Measurements from ENCODE around the gene MOB1B.

Gene MOB1B

GRCh38 chr4:70931347-70931746 lies 29.2 kb downstream of the MOB1B start:
- Histone ChIP-seq H3K4me3 (ENCODE audit: insufficient read depth, low read length, poor library complexity, severe bottlenecking) (no peak overlapping the region), H4K20me1 (ENCODE audit: low read depth, low read length) (no peaks in the 10 kb centered on the region), H2AFZ (ENCODE audit: low read depth, low read length, severe bottlenecking) (no peak overlapping the region), H3K27me3 (ENCODE audit: low read length) (no peaks in the 10 kb centered on the region), H3K9me2 (replicated peaks; ENCODE audit: insufficient read depth, low read length) (no peaks in the 10 kb centered on the region), H3K9ac (ENCODE audit: low read length) (peak overlapping the region; percentile 48), H3K36me3 (ENCODE audit: low read length) (no peaks in the 10 kb centered on the region), H3K79me2 (ENCODE audit: insufficient read depth, low read length) (peaks cover 34% of the 10 kb centered on the region), H3K4me2 (ENCODE audit: low read depth, low read length, poor library complexity, severe bottlenecking) (peak overlapping the region; percentile 69), H3K9me3 (ENCODE audit: insufficient read depth, low read length) (no peaks in the 10 kb centered on the region), H3F3A (ENCODE audit: insufficient read depth) (peaks cover 13% of the 10 kb centered on the region; the same call in 1 of the 2 replicates), H3K27ac (ENCODE audit: low read depth, low read length) (peak overlapping the region; percentile 84)
- TF ChIP-seq, protein P1, sequence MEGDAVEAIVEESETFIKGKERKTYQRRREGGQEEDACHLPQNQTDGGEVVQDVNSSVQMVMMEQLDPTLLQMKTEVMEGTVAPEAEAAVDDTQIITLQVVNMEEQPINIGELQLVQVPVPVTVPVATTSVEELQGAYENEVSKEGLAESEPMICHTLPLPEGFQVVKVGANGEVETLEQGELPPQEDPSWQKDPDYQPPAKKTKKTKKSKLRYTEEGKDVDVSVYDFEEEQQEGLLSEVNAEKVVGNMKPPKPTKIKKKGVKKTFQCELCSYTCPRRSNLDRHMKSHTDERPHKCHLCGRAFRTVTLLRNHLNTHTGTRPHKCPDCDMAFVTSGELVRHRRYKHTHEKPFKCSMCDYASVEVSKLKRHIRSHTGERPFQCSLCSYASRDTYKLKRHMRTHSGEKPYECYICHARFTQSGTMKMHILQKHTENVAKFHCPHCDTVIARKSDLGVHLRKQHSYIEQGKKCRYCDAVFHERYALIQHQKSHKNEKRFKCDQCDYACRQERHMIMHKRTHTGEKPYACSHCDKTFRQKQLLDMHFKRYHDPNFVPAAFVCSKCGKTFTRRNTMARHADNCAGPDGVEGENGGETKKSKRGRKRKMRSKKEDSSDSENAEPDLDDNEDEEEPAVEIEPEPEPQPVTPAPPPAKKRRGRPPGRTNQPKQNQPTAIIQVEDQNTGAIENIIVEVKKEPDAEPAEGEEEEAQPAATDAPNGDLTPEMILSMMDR (IDR thresholded peaks at IDR 0.05; ENCODE audit: insufficient read depth, low read length, poor library complexity, severe bottlenecking) = no peak
- no peak for TF ChIP-seq EZH2phosphoT487 (conservative IDR thresholded peaks at IDR 0.05; ENCODE audit: low read length)

- H3K4me3 ChIP-seq (ENCODE audit: insufficient read depth, low read length, poor library complexity, severe bottlenecking) = no peak overlapping the region
- H4K20me1 ChIP-seq (ENCODE audit: low read depth, low read length) = no peaks in the 10 kb centered on the region
- H3K27me3 ChIP-seq (ENCODE audit: low read length) = no peaks in the 10 kb centered on the region
- TF ChIP-seq, protein P1 (IDR thresholded peaks at IDR 0.05; ENCODE audit: insufficient read depth, low read length, poor library complexity, severe bottlenecking) = no peak
- TF ChIP-seq EZH2phosphoT487 (conservative IDR thresholded peaks at IDR 0.05; ENCODE audit: low read length) = no peak
- no peaks in the 10 kb centered on the region for H3K36me3 ChIP-seq (ENCODE audit: low read length)
- no peaks in the 10 kb centered on the region for H3K9me3 ChIP-seq (ENCODE audit: insufficient read depth, low read length)
- H3F3A ChIP-seq (ENCODE audit: insufficient read depth) = peaks cover 13% of the 10 kb centered on the region; the same call in 1 of the 2 replicates
- no peak overlapping the region for H3K4me2 ChIP-seq (ENCODE audit: low read depth, low read length, poor library complexity, severe bottlenecking)
- no peak overlapping the region for H3K9ac ChIP-seq (ENCODE audit: low read length)
- no peak overlapping the region for H3K27ac ChIP-seq (ENCODE audit: low read depth, low read length)
- peaks cover 36% of the 10 kb centered on the region for H3K79me2 ChIP-seq (ENCODE audit: insufficient read depth, low read length)
- no peaks in the 10 kb centered on the region for H3K9me2 ChIP-seq (replicated peaks; ENCODE audit: insufficient read depth, low read length)
- H2AFZ ChIP-seq (ENCODE audit: low read depth, low read length, severe bottlenecking) = no peak overlapping the region
Measured at GRCh38 chr4:70932984-70933383, 30.8 kb downstream of the MOB1B start.

GRCh38 chr4:70935038-70935695 lies 33.0 kb downstream of the MOB1B start:
- Histone ChIP-seq H3K9me2 (replicated peaks; ENCODE audit: insufficient read depth, low read length) (no peaks in the 10 kb centered on the region), H2AFZ (ENCODE audit: low read depth, low read length, severe bottlenecking) (no peak overlapping the region), H3K27me3 (ENCODE audit: low read length) (no peaks in the 10 kb centered on the region), H3K9me3 (ENCODE audit: insufficient read depth, low read length) (no peaks in the 10 kb centered on the region), H3K4me2 (ENCODE audit: low read depth, low read length, poor library complexity, severe bottlenecking) (no peak overlapping the region), H3K36me3 (ENCODE audit: low read length) (no peaks in the 10 kb centered on the region), H4K20me1 (ENCODE audit: low read depth, low read length) (no peaks in the 10 kb centered on the region), H3F3A (ENCODE audit: insufficient read depth) (peaks cover 10% of the 10 kb centered on the region; the same call in 1 of the 2 replicates), H3K27ac (ENCODE audit: low read depth, low read length) (no peak overlapping the region), H3K79me2 (ENCODE audit: insufficient read depth, low read length) (peaks cover 32% of the 10 kb centered on the region), H3K9ac (ENCODE audit: low read length) (no peak overlapping the region), H3K4me3 (ENCODE audit: insufficient read depth, low read length, poor library complexity, severe bottlenecking) (no peak overlapping the region)
- TF ChIP-seq, protein P1 (IDR thresholded peaks at IDR 0.05; ENCODE audit: insufficient read depth, low read length, poor library complexity, severe bottlenecking) = no peak
- no peak for TF ChIP-seq EZH2phosphoT487 (conservative IDR thresholded peaks at IDR 0.05; ENCODE audit: low read length)

Measured in SU-DHL-6 (cell line).